Measurements from ENCODE around the gene DERL2. TPM values are rescaled to one million over a fixed set of nuclear protein-coding genes. Genes with fewer than 3 reads are reported as not detected.

The DERL2 gene
- total RNA-seq, 3 donors from 2014 or later, result 27.2 to 50.1 (median 41.6) TPM

GRCh38 chr17:5464717-5465507 is 21.1 kb downstream of the DERL2 start:
- Histone ChIP-seq H3K4me1 (peaks cover 0 to 5% of the 10 kb centered on the region in 2 donors), H3K9me3 (no peaks in the 10 kb centered on the region), H3K27ac (no peak overlapping the region), H3K27me3 (no peaks in the 10 kb centered on the region), H3K36me3 (no peaks in the 10 kb centered on the region), H3K4me3 (no peak overlapping the region)
- no peak for TF ChIP-seq POLR2A (IDR thresholded peaks at IDR 0.05)
- TF ChIP-seq, protein P1, sequence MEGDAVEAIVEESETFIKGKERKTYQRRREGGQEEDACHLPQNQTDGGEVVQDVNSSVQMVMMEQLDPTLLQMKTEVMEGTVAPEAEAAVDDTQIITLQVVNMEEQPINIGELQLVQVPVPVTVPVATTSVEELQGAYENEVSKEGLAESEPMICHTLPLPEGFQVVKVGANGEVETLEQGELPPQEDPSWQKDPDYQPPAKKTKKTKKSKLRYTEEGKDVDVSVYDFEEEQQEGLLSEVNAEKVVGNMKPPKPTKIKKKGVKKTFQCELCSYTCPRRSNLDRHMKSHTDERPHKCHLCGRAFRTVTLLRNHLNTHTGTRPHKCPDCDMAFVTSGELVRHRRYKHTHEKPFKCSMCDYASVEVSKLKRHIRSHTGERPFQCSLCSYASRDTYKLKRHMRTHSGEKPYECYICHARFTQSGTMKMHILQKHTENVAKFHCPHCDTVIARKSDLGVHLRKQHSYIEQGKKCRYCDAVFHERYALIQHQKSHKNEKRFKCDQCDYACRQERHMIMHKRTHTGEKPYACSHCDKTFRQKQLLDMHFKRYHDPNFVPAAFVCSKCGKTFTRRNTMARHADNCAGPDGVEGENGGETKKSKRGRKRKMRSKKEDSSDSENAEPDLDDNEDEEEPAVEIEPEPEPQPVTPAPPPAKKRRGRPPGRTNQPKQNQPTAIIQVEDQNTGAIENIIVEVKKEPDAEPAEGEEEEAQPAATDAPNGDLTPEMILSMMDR (IDR thresholded peaks at IDR 0.05), result no peak
- TF ChIP-seq POLR2AphosphoS5 (IDR thresholded peaks at IDR 0.05), result no peak
- intact Hi-C loops (cut with DNase I; ENCODE audit: low total_unique reads), result no loop called here
- no peak for DNase-seq (ENCODE audit: low spot score in 2 of 2)

GRCh38 chr17:5446786-5447185 is 39.2 kb downstream of the DERL2 start:
- Histone ChIP-seq H3K4me1 (no peaks in the 10 kb centered on the region), H3K27me3 (no peaks in the 10 kb centered on the region), H3K4me3 (no peak overlapping the region), H3K36me3 (no peaks in the 10 kb centered on the region), H3K9me3 (no peaks in the 10 kb centered on the region), H3K27ac (peak overlapping the region; percentile 75 to 80)
- no peak for TF ChIP-seq POLR2AphosphoS5 (IDR thresholded peaks at IDR 0.05)
- TF ChIP-seq, protein P1 (IDR thresholded peaks at IDR 0.05), result no peak
- no peak for TF ChIP-seq POLR2A (IDR thresholded peaks at IDR 0.05)
- intact Hi-C loops (cut with DNase I; ENCODE audit: low total_unique reads), result no loop called here
- DNase-seq (ENCODE audit: low spot score in 2 of 2), result peak in 1 of 2 donors; percentile 70

GRCh38 chr17:5444209-5444608 is 41.8 kb downstream of the DERL2 start:
- Histone ChIP-seq H3K4me3 (no peak overlapping the region), H3K36me3 (no peaks in the 10 kb centered on the region), H3K27me3 (no peaks in the 10 kb centered on the region), H3K27ac (no peak overlapping the region), H3K4me1 (no peaks in the 10 kb centered on the region), H3K9me3 (no peaks in the 10 kb centered on the region)
- TF ChIP-seq POLR2AphosphoS5 (IDR thresholded peaks at IDR 0.05) (no peak), POLR2A (IDR thresholded peaks at IDR 0.05) (no peak)
- TF ChIP-seq, protein P1 (IDR thresholded peaks at IDR 0.05), result no peak
- intact Hi-C loops (cut with DNase I; ENCODE audit: low total_unique reads), result no loop called here
- no peak for DNase-seq (ENCODE audit: low spot score in 2 of 2)

GRCh38 chr17:5443728-5444127 is 42.2 kb downstream of the DERL2 start:
- no peak overlapping the region for H3K27ac ChIP-seq
- intact Hi-C loops (cut with DNase I; ENCODE audit: low total_unique reads), result no loop called here
- H3K4me1 ChIP-seq, result no peaks in the 10 kb centered on the region
- no peaks in the 10 kb centered on the region for H3K27me3 ChIP-seq
- DNase-seq (ENCODE audit: low spot score in 2 of 2), result no peak
- H3K36me3 ChIP-seq, result no peaks in the 10 kb centered on the region
- H3K9me3 ChIP-seq, result no peaks in the 10 kb centered on the region
- H3K4me3 ChIP-seq, result no peak overlapping the region
- TF ChIP-seq, protein P1 (IDR thresholded peaks at IDR 0.05), result no peak

- TF ChIP-seq POLR2AphosphoS5 (IDR thresholded peaks at IDR 0.05), result no peak
- TF ChIP-seq, protein P1 (IDR thresholded peaks at IDR 0.05), result peak in 1 of 3 donors; percentile 51
- peak overlapping the region; percentile 64 to 85 (median 80) for H3K4me3 ChIP-seq
- H3K9me3 ChIP-seq, result no peaks in the 10 kb centered on the region
- H3K4me1 ChIP-seq, result peaks cover 0 to 10% of the 10 kb centered on the region in 2 donors
- DNase-seq (ENCODE audit: low spot score in 2 of 2), result no peak
- H3K36me3 ChIP-seq, result no peaks in the 10 kb centered on the region
- H3K27ac ChIP-seq, result peak overlapping the region; percentile 79 to 83
- no peaks in the 10 kb centered on the region for H3K27me3 ChIP-seq
- intact Hi-C loops (cut with DNase I; ENCODE audit: low total_unique reads), result loop anchor here (10.0 kb wide), 1 partner anchor 1615 kb away; no protein-coding TSS in a partner anchor
These were observed 46.6 kb downstream of the DERL2 start for GRCh38 chr17:5439446-5439764.

Data from breast epithelium (tissue), 4 donors.